Measurements from ENCODE around the gene TIAM2. TPM values are rescaled to one million over a fixed set of nuclear protein-coding genes. Genes with fewer than 3 reads are reported as not detected.
A peak's percentile ranks its signal among the peaks of the same experiment; 100 is the strongest.

The TIAM2 gene
- total RNA-seq, 1 donor from 2014 or later = 36.8 TPM

- peak overlapping the region; percentile 90 for H3K4me3 Mint-ChIP-seq
- peaks cover 19% of the 10 kb centered on the region for H3K4me1 Mint-ChIP-seq
- H3K27ac Mint-ChIP-seq (ENCODE audit: unreplicated experiment) = peak overlapping the region; percentile 57
Measured at GRCh38 chr6:154994836-154995253, 270 bp upstream of the TIAM2 start.

GRCh38 chr6:154996016-154996590 lies 988 bp downstream of the TIAM2 start:
- H3K4me1 Mint-ChIP-seq = peaks cover 19% of the 10 kb centered on the region
- no peaks in the 10 kb centered on the region for H3K9me3 Mint-ChIP-seq
- no peaks in the 10 kb centered on the region for H3K36me3 Mint-ChIP-seq (ENCODE audit: low read depth)
- peak overlapping the region; percentile 74 for H3K4me3 Mint-ChIP-seq
- H3K27me3 Mint-ChIP-seq (ENCODE audit: low read depth) = peaks cover 20% of the 10 kb centered on the region
- H3K27ac Mint-ChIP-seq (ENCODE audit: unreplicated experiment) = no peak overlapping the region
- no peak for TF ChIP-seq CTCF (conservative IDR thresholded peaks at IDR 0.05)
- no peak for DNase-seq (ENCODE audit: low read depth, low spot score)

More at GRCh38 chr6:154994836-154995253, 270 bp upstream of the TIAM2 start:
- Mint-ChIP-seq H3K9me3 (no peaks in the 10 kb centered on the region), H3K27me3 (ENCODE audit: low read depth) (peaks cover 20% of the 10 kb centered on the region), H3K36me3 (ENCODE audit: low read depth) (no peaks in the 10 kb centered on the region)
- DNase-seq (ENCODE audit: low read depth, low spot score) = peak; percentile 4
- TF ChIP-seq CTCF (conservative IDR thresholded peaks at IDR 0.05) = no peak

GRCh38 chr6:154996841-154997311 lies 1.8 kb downstream of the TIAM2 start:
- TF ChIP-seq CTCF (conservative IDR thresholded peaks at IDR 0.05) = no peak
- DNase-seq (ENCODE audit: low read depth, low spot score) = no peak
- H3K27me3 Mint-ChIP-seq (ENCODE audit: low read depth) = peaks cover 20% of the 10 kb centered on the region
- H3K4me3 Mint-ChIP-seq = peak overlapping the region; percentile 74
- peaks cover 19% of the 10 kb centered on the region for H3K4me1 Mint-ChIP-seq
- H3K27ac Mint-ChIP-seq (ENCODE audit: unreplicated experiment) = no peak overlapping the region
- H3K36me3 Mint-ChIP-seq (ENCODE audit: low read depth) = no peaks in the 10 kb centered on the region
- no peaks in the 10 kb centered on the region for H3K9me3 Mint-ChIP-seq

GRCh38 chr6:154998855-154999254 lies 3.7 kb downstream of the TIAM2 start:
- no peaks in the 10 kb centered on the region for H3K36me3 Mint-ChIP-seq (ENCODE audit: low read depth)
- peaks cover 28% of the 10 kb centered on the region for H3K4me1 Mint-ChIP-seq
- TF ChIP-seq CTCF (conservative IDR thresholded peaks at IDR 0.05) = no peak
- no peak overlapping the region for H3K27ac Mint-ChIP-seq (ENCODE audit: unreplicated experiment)
- peaks cover 19% of the 10 kb centered on the region for H3K27me3 Mint-ChIP-seq (ENCODE audit: low read depth)
- no peaks in the 10 kb centered on the region for H3K9me3 Mint-ChIP-seq
- H3K4me3 Mint-ChIP-seq = no peak overlapping the region
- DNase-seq (ENCODE audit: low read depth, low spot score) = no peak

GRCh38 chr6:155001482-155001881 lies 6.4 kb downstream of the TIAM2 start:
- no peak for DNase-seq (ENCODE audit: low read depth, low spot score)

More at GRCh38 chr6:155001482-155001881, 6.4 kb downstream of the TIAM2 start:
- Mint-ChIP-seq H3K27me3 (ENCODE audit: low read depth) (peaks cover 8% of the 10 kb centered on the region), H3K4me1 (peaks cover 22% of the 10 kb centered on the region), H3K36me3 (ENCODE audit: low read depth) (no peaks in the 10 kb centered on the region), H3K4me3 (no peak overlapping the region), H3K9me3 (no peaks in the 10 kb centered on the region), H3K27ac (ENCODE audit: unreplicated experiment) (no peak overlapping the region)
- no peak for TF ChIP-seq CTCF (conservative IDR thresholded peaks at IDR 0.05)

All from neural crest cell (in vitro differentiated cells).